HUES48 (cell line): ENCODE data around the gene GRM4.

Experiments used
- H3K27ac ChIP-seq: one replicate; pipeline ENCODE4 v1.7.0; 2013; ENCODE audit warnings: low read depth, low read length, inconsistent platforms
- H3K27me3 ChIP-seq: 2 replicates; pipeline ENCODE4 v1.6.1; 2013; ENCODE audit warnings: mild to moderate bottlenecking, low read length; ENCODE audit not compliant: control insufficient read depth, insufficient read depth
- H3K36me3 ChIP-seq: 2 replicates; pipeline ENCODE4 v1.6.1; 2013; ENCODE audit warnings: low read length; ENCODE audit not compliant: control insufficient read depth, insufficient read depth
- H3K4me1 ChIP-seq: 2 replicates; pipeline ENCODE4 v1.6.1; 2013; ENCODE audit warnings: mild to moderate bottlenecking, low read length; ENCODE audit not compliant: control insufficient read depth, insufficient read depth
- H3K4me3 ChIP-seq: 2 replicates; pipeline ENCODE4 v1.5.1; 2013; ENCODE audit warnings: mild to moderate bottlenecking, low read depth, low read length
- H3K9ac ChIP-seq: 2 replicates; pipeline ENCODE4 v1.6.1; 2013; ENCODE audit warnings: mild to moderate bottlenecking, low read depth, low read length, moderate library complexity
- H3K9me3 ChIP-seq: 2 replicates; pipeline ENCODE4 v1.6.1; 2013; ENCODE audit warnings: low read length; ENCODE audit not compliant: control insufficient read depth, insufficient read depth

The GRM4 gene

DNA sequence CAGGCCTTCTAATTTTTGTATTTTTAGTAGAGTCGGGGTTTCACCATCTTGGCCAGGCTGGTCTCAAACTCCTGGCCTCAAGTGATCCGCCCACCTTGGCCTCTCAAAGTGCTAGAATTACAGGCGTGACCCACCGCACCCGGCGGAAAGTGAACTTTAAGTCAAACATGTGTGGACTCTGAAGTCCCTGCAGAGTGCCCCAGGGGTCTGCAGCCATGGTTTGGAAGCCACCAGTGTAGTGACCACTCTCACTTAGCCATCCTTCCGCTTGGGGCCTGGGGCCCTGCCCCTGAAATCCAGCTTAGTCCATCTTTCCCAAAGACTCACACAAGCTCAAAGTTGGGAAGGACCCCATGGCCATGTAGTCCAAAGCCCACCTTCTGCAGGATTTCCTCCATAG lies 164.5 kb downstream of the GRM4 start:
- H3K27me3 ChIP-seq: peaks cover 10% of the 10 kb centered on the region
- no peaks in the 10 kb centered on the region for H3K9me3 ChIP-seq

GRCh38 chr6:33980176-33981175 lies 165.4 kb downstream of the GRM4 start:
- Histone ChIP-seq H3K27me3 (peaks cover 17% of the 10 kb centered on the region), H3K9ac (no peak overlapping the region), H3K9me3 (no peaks in the 10 kb centered on the region), H3K4me3 (no peak overlapping the region), H3K4me1 (peaks cover 8% of the 10 kb centered on the region; the same call in 1 of the 2 replicates), H3K27ac (no peak overlapping the region), H3K36me3 (no peaks in the 10 kb centered on the region)

More for the DNA sequence above, 164.5 kb downstream of the GRM4 start:
- no peak overlapping the region for H3K27ac ChIP-seq
- H3K4me1 ChIP-seq: peaks cover 11% of the 10 kb centered on the region; the same call in 1 of the 2 replicates
- H3K9ac ChIP-seq: no peak overlapping the region
- H3K36me3 ChIP-seq: no peaks in the 10 kb centered on the region
- H3K4me3 ChIP-seq: no peak overlapping the region

- Histone ChIP-seq H3K4me1 (peaks cover 2% of the 10 kb centered on the region), H3K27ac (no peak overlapping the region), H3K9ac (no peak overlapping the region), H3K27me3 (peaks cover 17% of the 10 kb centered on the region), H3K36me3 (no peaks in the 10 kb centered on the region), H3K4me3 (no peak overlapping the region), H3K9me3 (no peaks in the 10 kb centered on the region)
These were observed 166.1 kb downstream of the GRM4 start for GRCh38 chr6:33979750-33980149.

DNA sequence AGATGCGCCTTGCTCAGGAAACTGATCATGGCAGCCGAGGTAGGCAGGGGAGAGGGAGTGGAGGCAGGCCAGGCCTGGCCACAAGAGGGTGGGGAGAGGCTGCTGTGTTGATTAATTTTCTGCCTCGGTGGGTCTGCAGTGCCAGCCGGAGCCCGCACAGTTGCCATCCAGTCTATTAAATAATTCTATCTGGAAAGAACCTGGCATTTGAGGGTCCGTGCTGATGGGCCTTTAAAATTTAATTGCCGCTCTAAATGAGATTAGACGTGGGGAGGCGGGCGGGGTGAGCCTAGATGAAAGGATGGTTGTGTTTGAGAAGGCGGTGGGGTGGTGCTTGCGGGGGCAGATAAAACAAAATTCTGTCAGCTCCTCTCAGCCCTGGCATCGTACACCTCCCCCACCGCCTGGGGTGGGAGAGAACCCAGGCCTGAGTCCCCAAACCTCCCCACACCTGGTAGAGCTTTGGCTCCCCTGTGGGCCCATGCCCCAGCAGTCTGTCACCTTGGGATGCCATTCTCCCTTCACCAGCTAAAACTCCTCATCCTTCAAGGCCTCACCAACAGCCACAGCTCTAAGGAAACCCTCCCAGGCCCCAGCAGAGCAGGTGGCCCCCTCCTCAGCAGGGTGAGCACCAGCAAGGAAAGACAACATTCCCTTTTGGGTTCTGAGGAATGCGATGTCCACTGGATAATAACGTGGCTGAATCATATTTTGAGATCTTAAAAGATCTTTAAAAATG lies 167.3 kb downstream of the GRM4 start:
- no peak overlapping the region for H3K4me3 ChIP-seq
- H3K4me1 ChIP-seq: peaks cover 9% of the 10 kb centered on the region
- no peak overlapping the region for H3K27ac ChIP-seq
- no peaks in the 10 kb centered on the region for H3K9me3 ChIP-seq
- H3K27me3 ChIP-seq: peaks cover 17% of the 10 kb centered on the region
- no peaks in the 10 kb centered on the region for H3K36me3 ChIP-seq
- H3K9ac ChIP-seq: no peak overlapping the region

- Histone ChIP-seq H3K27me3 (peaks cover 17% of the 10 kb centered on the region), H3K4me1 (peaks cover 9% of the 10 kb centered on the region), H3K9ac (no peak overlapping the region), H3K4me3 (no peak overlapping the region), H3K27ac (no peak overlapping the region), H3K36me3 (no peaks in the 10 kb centered on the region), H3K9me3 (no peaks in the 10 kb centered on the region)
These were observed 168.1 kb downstream of the GRM4 start for GRCh38 chr6:33977606-33978411.

GRCh38 chr6:33976437-33977360 lies 169.2 kb downstream of the GRM4 start:
- peaks cover 17% of the 10 kb centered on the region for H3K27me3 ChIP-seq
- no peak overlapping the region for H3K27ac ChIP-seq
- H3K9ac ChIP-seq: no peak overlapping the region
- H3K4me3 ChIP-seq: no peak overlapping the region
- H3K4me1 ChIP-seq: peaks cover 9% of the 10 kb centered on the region
- H3K9me3 ChIP-seq: no peaks in the 10 kb centered on the region
- H3K36me3 ChIP-seq: no peaks in the 10 kb centered on the region

- Histone ChIP-seq H3K27ac (no peak overlapping the region), H3K4me1 (peaks cover 9% of the 10 kb centered on the region), H3K36me3 (no peaks in the 10 kb centered on the region), H3K27me3 (peaks cover 17% of the 10 kb centered on the region), H3K9ac (no peak overlapping the region), H3K4me3 (peak overlapping the region; percentile 61), H3K9me3 (no peaks in the 10 kb centered on the region)
These were observed 170.0 kb downstream of the GRM4 start for GRCh38 chr6:33975661-33976436.

DNA sequence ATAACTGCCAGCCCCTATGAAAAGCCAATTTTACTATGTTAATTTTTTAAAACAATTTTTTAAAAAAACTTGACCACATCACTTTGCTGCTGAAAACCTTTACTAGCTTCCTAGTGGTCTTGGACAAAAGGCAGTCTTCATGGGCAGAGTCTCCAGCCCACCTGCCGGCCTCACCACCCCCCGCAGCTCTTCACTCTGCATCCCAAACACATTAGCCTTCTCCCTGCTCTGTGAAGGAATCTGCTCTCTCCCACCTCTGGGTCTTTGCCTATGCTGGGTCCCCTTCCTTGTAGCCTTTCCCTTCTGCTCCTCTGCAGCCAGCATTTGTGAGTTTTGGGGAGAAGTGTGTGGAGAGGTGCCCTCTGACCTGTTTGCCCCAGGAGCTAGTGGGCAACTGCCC lies 171.4 kb downstream of the GRM4 start:
- Histone ChIP-seq H3K4me3 (no peak overlapping the region), H3K27me3 (peaks cover 17% of the 10 kb centered on the region), H3K9me3 (no peaks in the 10 kb centered on the region), H3K4me1 (peaks cover 9% of the 10 kb centered on the region), H3K36me3 (no peaks in the 10 kb centered on the region), H3K9ac (no peak overlapping the region), H3K27ac (no peak overlapping the region)

GRCh38 chr6:33974030-33974429 lies 171.9 kb downstream of the GRM4 start:
- H3K27ac ChIP-seq: no peak overlapping the region

More at GRCh38 chr6:33974030-33974429, 171.9 kb downstream of the GRM4 start:
- Histone ChIP-seq H3K27me3 (peaks cover 17% of the 10 kb centered on the region), H3K9ac (no peak overlapping the region), H3K4me3 (no peak overlapping the region), H3K9me3 (no peaks in the 10 kb centered on the region), H3K4me1 (peaks cover 9% of the 10 kb centered on the region), H3K36me3 (no peaks in the 10 kb centered on the region)
